Fibroblast of lung (primary cell): ENCODE results near the gene TIMP4. TPM values are rescaled to one million over a fixed set of nuclear protein-coding genes. Genes with fewer than 3 reads are reported as not detected.

Experiments used
- DNase-seq, 2 donors: peaks; one replicate each; pipeline versions ENCODE4 v3.0.0 to v3.0.0-alpha.2; 2010; ENCODE audit warnings: low read depth in 2 of 2
- H2AFZ ChIP-seq: 2 replicates; pipeline ENCODE4 v1.5.1; 2012; ENCODE audit warnings: low read length, control low read depth, inconsistent platforms
- H3K27ac ChIP-seq: 2 replicates; pipeline ENCODE4 v1.5.1; 2011; ENCODE audit warnings: low read length, control low read depth; ENCODE audit not compliant: insufficient read depth
- H3K27me3 ChIP-seq: 2 replicates; pipeline ENCODE4 v1.5.1; 2011; ENCODE audit warnings: mild to moderate bottlenecking, low read length; ENCODE audit not compliant: control insufficient read depth, insufficient read depth
- H3K36me3 ChIP-seq: 2 replicates; pipeline ENCODE4 v1.5.1; 2011; ENCODE audit warnings: low read length; ENCODE audit not compliant: control insufficient read depth, insufficient read depth
- H3K4me1 ChIP-seq: 2 replicates; pipeline ENCODE4 v1.5.1; 2011; ENCODE audit warnings: low read length; ENCODE audit not compliant: control insufficient read depth, insufficient read depth; ENCODE audit errors: extremely low read depth
- H3K4me2 ChIP-seq: 2 replicates; pipeline ENCODE4 v1.5.1; 2011; ENCODE audit warnings: low read length, control low read depth; ENCODE audit not compliant: insufficient read depth; ENCODE audit errors: extremely low read depth
- H3K4me3 ChIP-seq, 4 experiments: fragments of 200-600 bp in 1 of 4; sonication (generic) in 1 of 4; replicated peaks in 1 of 4; 2 replicates each; pipeline ENCODE4 v1.5.1; 2011 to 2016; ENCODE audit warnings: low read length in 4 of 4, low read depth in 3 of 4, mild to moderate bottlenecking in 3 of 4, control low read depth in 2 of 4, inconsistent platforms in 1 of 4, mixed read lengths in 1 of 4; ENCODE audit not compliant: insufficient read depth in 1 of 4; ENCODE audit errors: control extremely low read depth in 1 of 4
- H3K79me2 ChIP-seq: 2 replicates; pipeline ENCODE4 v1.5.1; 2012; ENCODE audit warnings: mild to moderate bottlenecking, low read length, inconsistent platforms; ENCODE audit not compliant: control insufficient read depth, insufficient read depth
- H3K9ac ChIP-seq: 2 replicates; pipeline ENCODE4 v1.5.1; 2011; ENCODE audit warnings: mild to moderate bottlenecking, low read length, control low read depth; ENCODE audit not compliant: insufficient read depth
- H3K9me3 ChIP-seq: 2 replicates; pipeline ENCODE4 v1.5.1; 2012; ENCODE audit warnings: low read depth, low read length; ENCODE audit not compliant: control insufficient read depth, insufficient read depth
- H4K20me1 ChIP-seq: 2 replicates; pipeline ENCODE4 v1.5.1; 2011; ENCODE audit warnings: low read length; ENCODE audit not compliant: control insufficient read depth, insufficient read depth; ENCODE audit errors: extremely low read depth
- CTCF ChIP-seq, 2 donors: IDR thresholded peaks in 1 of 2; conservative IDR thresholded peaks in 1 of 2; 1 replicate in 1 of 2; 2 replicates in 1 of 2; pipeline ENCODE4 v1.5.1; 2011 to 2012; ENCODE audit warnings: low read length in 2 of 2, control low read depth in 1 of 2, inconsistent platforms in 1 of 2, low read depth in 1 of 2, mild to moderate bottlenecking in 1 of 2
- EZH2 ChIP-seq: IDR thresholded peaks from 2 replicates; pipeline ENCODE4 v1.5.1; 2012; ENCODE audit warnings: low read length, control low read depth, mild to moderate bottlenecking; ENCODE audit errors: missing control alignments
- polyA plus RNA-seq, 2 donors: library from polyadenylated mRNA; depleted of rRNA in 1 of 2; stranded (reverse) in 1 of 2; unstranded in 1 of 2; fragments of >200 nt; gene quantifications; 2 replicates each; pipeline ENCODE4 v1.2.1, GENCODE V29; 2011 to 2012; ENCODE audit warnings: missing spikeins in 1 of 2
- total RNA-seq: library from RNA; depleted of rRNA; stranded (reverse); fragments of >200 nt; gene quantifications from 2 replicates; pipeline ENCODE4 v1.2.1, GENCODE V29; 2014

TIMP4 gene
- total and polyA plus RNA-seq, 2 donors (not counting 1 experiment from before 2014, with no cell fraction given): 2.8 to 12.6 TPM

DNA sequence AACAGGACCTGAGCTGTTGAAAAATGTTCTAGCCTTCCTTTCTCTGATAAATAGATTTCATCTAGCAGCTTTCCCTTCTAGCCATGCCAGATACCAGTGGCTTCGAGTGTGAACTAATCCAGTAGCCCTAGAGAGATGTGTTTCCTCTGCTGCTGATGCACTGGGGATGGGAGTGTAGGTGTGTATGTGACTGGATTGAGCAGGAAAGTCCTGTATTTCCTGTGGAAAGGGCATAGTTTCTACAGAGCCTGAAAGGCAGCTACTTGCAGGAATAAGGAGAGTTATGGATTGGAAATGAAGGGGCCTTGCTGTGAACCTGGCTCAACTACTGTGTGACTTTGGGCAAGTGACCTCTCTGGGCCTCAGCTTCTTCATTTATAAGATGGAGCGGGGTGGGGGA is 8.6 kb downstream of the TIMP4 start:
- Histone ChIP-seq H3K9ac (no peak overlapping the region), H2AFZ (no peak overlapping the region), H3K79me2 (no peaks in the 10 kb centered on the region), H3K27me3 (peaks cover 8% of the 10 kb centered on the region), H3K9me3 (no peaks in the 10 kb centered on the region), H3K36me3 (no peaks in the 10 kb centered on the region), H3K4me2 (no peak overlapping the region), H4K20me1 (no peaks in the 10 kb centered on the region), H3K4me1 (no peaks in the 10 kb centered on the region), H3K4me3 (no peak overlapping the region), H3K27ac (no peak overlapping the region)
- DNase-seq: no peak
- TF ChIP-seq EZH2 (no peak), CTCF (conservative IDR thresholded peaks at IDR 0.05 in 1 of 2, IDR thresholded peaks at IDR 0.05 in 1 of 2; ENCODE audit: low read depth in 1 of 2, low read length in 2 of 2) (no peak)

GRCh38 chr3:12149029-12149428 is 9.7 kb downstream of the TIMP4 start:
- Histone ChIP-seq H3K27ac (no peak overlapping the region), H2AFZ (no peak overlapping the region), H3K4me2 (no peak overlapping the region), H3K36me3 (no peaks in the 10 kb centered on the region), H3K9ac (no peak overlapping the region), H4K20me1 (no peaks in the 10 kb centered on the region), H3K9me3 (no peaks in the 10 kb centered on the region), H3K4me1 (peaks cover 3% of the 10 kb centered on the region), H3K79me2 (no peaks in the 10 kb centered on the region), H3K4me3 (no peak overlapping the region), H3K27me3 (peaks cover 8% of the 10 kb centered on the region)
- DNase-seq: no peak
- TF ChIP-seq EZH2: no peak
- TF ChIP-seq CTCF (conservative IDR thresholded peaks at IDR 0.05 in 1 of 2, IDR thresholded peaks at IDR 0.05 in 1 of 2; ENCODE audit: low read depth in 1 of 2, low read length in 2 of 2): no peak

GRCh38 chr3:12148183-12148940 is 10.3 kb downstream of the TIMP4 start:
- H3K79me2 ChIP-seq: no peaks in the 10 kb centered on the region
- no peak overlapping the region for H3K9ac ChIP-seq
- no peaks in the 10 kb centered on the region for H3K9me3 ChIP-seq
- H2AFZ ChIP-seq: no peak overlapping the region
- H3K27ac ChIP-seq: no peak overlapping the region
- H4K20me1 ChIP-seq: no peaks in the 10 kb centered on the region
- H3K4me1 ChIP-seq: peaks cover 3% of the 10 kb centered on the region
- no peak overlapping the region for H3K4me2 ChIP-seq
- H3K27me3 ChIP-seq: peaks cover 8% of the 10 kb centered on the region
- TF ChIP-seq EZH2 (no peak), CTCF (conservative IDR thresholded peaks at IDR 0.05 in 1 of 2, IDR thresholded peaks at IDR 0.05 in 1 of 2; ENCODE audit: low read depth in 1 of 2, low read length in 2 of 2) (no peak)
- no peaks in the 10 kb centered on the region for H3K36me3 ChIP-seq
- DNase-seq: peak in 1 of 2 donors; percentile 91
- H3K4me3 ChIP-seq: no peak overlapping the region
